ENCODE results near the gene CIROP.

The CIROP gene

DNA sequence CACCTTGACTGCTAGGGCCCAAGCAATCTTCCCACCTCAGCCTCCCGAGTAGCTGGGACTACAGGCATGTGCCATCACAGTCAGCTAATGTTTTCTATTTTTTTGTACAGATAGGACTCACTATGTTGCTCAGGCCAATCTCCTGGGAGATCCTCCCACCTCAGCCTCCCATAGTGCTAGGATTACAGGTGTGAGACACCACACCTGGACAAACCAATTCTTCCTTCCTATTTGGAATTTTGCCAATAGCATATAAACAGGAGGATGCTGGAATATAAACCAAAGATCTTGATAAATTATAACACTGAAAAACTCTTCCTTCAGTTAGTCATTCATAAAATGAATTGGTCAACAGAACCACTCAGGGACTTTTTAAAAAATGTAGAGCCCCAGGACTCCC, 18.2 kb downstream of the CIROP start:
- Histone ChIP-seq H3K9ac (ENCODE audit: low read depth, low read length) (no peak overlapping the region), H3K36me3 (ENCODE audit: insufficient read depth, low read depth, low read length) (peaks cover 99% of the 10 kb centered on the region), H3K27me3 (ENCODE audit: insufficient read depth, low read length) (no peaks in the 10 kb centered on the region)

DNA sequence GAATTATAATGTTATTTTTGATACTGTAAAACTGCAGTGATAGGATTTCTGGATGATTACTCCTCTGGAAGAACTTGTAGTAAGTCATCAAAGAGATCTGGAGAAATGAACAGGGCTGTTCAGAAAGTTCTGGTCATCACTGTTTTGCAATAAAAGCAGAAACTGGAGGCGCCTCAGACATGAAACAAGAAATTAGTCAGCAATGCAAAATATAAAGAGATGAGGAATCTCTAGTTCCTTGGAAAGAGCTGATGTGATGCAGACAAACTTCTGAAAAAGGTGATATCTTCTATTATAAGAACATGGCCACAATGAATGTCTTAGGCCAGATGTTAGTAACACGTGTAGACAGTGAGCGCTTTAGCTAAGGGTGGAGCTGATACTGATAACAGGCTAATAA, 19.3 kb downstream of the CIROP start:
- H3K36me3 ChIP-seq (ENCODE audit: insufficient read depth, low read depth, low read length): peaks cover 99% of the 10 kb centered on the region
- H3K27me3 ChIP-seq (ENCODE audit: insufficient read depth, low read length): no peaks in the 10 kb centered on the region
- no peak overlapping the region for H3K4me3 ChIP-seq (ENCODE audit: low read length)
- no peak overlapping the region for H3K27ac ChIP-seq (ENCODE audit: low read length)
- H3K4me1 ChIP-seq (ENCODE audit: insufficient read depth, low read length): no peaks in the 10 kb centered on the region
- H3K9ac ChIP-seq (ENCODE audit: low read depth, low read length): no peak overlapping the region
- H3K9me3 ChIP-seq (ENCODE audit: insufficient read depth, low read depth, low read length): no peaks in the 10 kb centered on the region

More for the DNA sequence above, 18.2 kb downstream of the CIROP start:
- Histone ChIP-seq H3K9me3 (ENCODE audit: insufficient read depth, low read depth, low read length) (no peaks in the 10 kb centered on the region), H3K27ac (ENCODE audit: low read length) (no peak overlapping the region), H3K4me1 (ENCODE audit: insufficient read depth, low read length) (no peaks in the 10 kb centered on the region), H3K4me3 (ENCODE audit: low read length) (no peak overlapping the region)

GRCh38 chr14:23080474-23080873, 24.3 kb downstream of the CIROP start:
- H3K9ac ChIP-seq (ENCODE audit: low read depth, low read length): no peak overlapping the region
- H3K9me3 ChIP-seq (ENCODE audit: insufficient read depth, low read depth, low read length): no peaks in the 10 kb centered on the region
- H3K36me3 ChIP-seq (ENCODE audit: insufficient read depth, low read depth, low read length): peaks cover 99% of the 10 kb centered on the region
- H3K27me3 ChIP-seq (ENCODE audit: insufficient read depth, low read length): no peaks in the 10 kb centered on the region
- H3K27ac ChIP-seq (ENCODE audit: low read length): no peak overlapping the region
- H3K4me3 ChIP-seq (ENCODE audit: low read length): no peak overlapping the region
- H3K4me1 ChIP-seq (ENCODE audit: insufficient read depth, low read length): no peaks in the 10 kb centered on the region; the same call in 1 of the 2 replicates

DNA sequence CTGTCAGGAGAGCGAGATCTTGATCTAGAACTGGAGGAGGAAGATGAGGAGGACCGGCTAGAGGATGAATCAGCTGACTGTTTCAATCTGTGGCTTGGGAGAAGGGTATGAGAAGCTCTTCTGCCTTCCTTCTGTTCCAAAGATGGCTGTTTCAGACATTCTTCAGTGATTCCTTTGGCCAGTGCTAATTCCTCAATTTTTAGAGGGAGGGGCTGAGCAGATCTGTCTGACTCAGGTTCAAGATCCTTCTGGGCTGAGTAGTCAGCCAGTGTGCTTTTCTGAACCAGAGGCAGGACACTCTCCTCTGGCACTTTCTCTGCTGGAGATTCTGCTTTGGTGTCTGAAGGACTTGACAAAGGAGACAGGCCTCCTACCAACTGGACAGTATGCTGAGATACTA, 25.1 kb downstream of the CIROP start:
- Histone ChIP-seq H3K9ac (ENCODE audit: low read depth, low read length) (no peak overlapping the region), H3K36me3 (ENCODE audit: insufficient read depth, low read depth, low read length) (peaks cover 99% of the 10 kb centered on the region), H3K9me3 (ENCODE audit: insufficient read depth, low read depth, low read length) (no peaks in the 10 kb centered on the region), H3K4me3 (ENCODE audit: low read length) (no peak overlapping the region), H3K27me3 (ENCODE audit: insufficient read depth, low read length) (no peaks in the 10 kb centered on the region), H3K27ac (ENCODE audit: low read length) (no peak overlapping the region), H3K4me1 (ENCODE audit: insufficient read depth, low read length) (no peaks in the 10 kb centered on the region; the same call in 1 of the 2 replicates)

DNA sequence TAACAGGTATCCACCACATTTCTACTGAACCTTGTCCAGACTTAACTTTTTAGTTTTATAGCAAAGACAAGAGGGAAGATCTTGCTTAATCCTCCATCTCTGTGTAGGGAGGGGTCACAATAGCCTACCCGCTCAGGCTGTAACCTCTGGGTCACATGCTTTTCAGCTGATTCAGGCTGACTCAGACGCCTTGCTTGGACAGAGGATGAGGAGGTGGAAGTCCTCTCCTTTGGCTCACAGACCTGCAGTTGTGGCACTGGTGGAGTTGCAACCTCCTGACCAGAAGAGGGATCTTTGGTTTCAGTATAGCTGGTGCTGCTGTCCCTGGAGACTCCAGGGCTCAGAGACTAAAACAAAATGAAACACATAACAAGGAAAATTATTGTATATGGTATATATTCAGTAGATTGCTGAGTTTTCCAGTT, 26.1 kb downstream of the CIROP start:
- no peak overlapping the region for H3K4me3 ChIP-seq (ENCODE audit: low read length)
- H3K27me3 ChIP-seq (ENCODE audit: insufficient read depth, low read length): no peaks in the 10 kb centered on the region
- H3K27ac ChIP-seq (ENCODE audit: low read length): no peak overlapping the region
- no peak overlapping the region for H3K9ac ChIP-seq (ENCODE audit: low read depth, low read length)
- no peaks in the 10 kb centered on the region; the same call in 1 of the 2 replicates for H3K4me1 ChIP-seq (ENCODE audit: insufficient read depth, low read length)
- H3K36me3 ChIP-seq (ENCODE audit: insufficient read depth, low read depth, low read length): peaks cover 99% of the 10 kb centered on the region
- no peaks in the 10 kb centered on the region for H3K9me3 ChIP-seq (ENCODE audit: insufficient read depth, low read depth, low read length)

- Histone ChIP-seq H3K36me3 (ENCODE audit: insufficient read depth, low read depth, low read length) (peaks cover 96% of the 10 kb centered on the region), H3K9ac (ENCODE audit: low read depth, low read length) (no peak overlapping the region), H3K4me3 (ENCODE audit: low read length) (no peak overlapping the region), H3K4me1 (ENCODE audit: insufficient read depth, low read length) (peaks cover 1% of the 10 kb centered on the region), H3K27me3 (ENCODE audit: insufficient read depth, low read length) (no peaks in the 10 kb centered on the region), H3K27ac (ENCODE audit: low read length) (no peak overlapping the region), H3K9me3 (ENCODE audit: insufficient read depth, low read depth, low read length) (no peaks in the 10 kb centered on the region)
These were observed 26.8 kb downstream of the CIROP start for GRCh38 chr14:23077962-23078361.

DNA sequence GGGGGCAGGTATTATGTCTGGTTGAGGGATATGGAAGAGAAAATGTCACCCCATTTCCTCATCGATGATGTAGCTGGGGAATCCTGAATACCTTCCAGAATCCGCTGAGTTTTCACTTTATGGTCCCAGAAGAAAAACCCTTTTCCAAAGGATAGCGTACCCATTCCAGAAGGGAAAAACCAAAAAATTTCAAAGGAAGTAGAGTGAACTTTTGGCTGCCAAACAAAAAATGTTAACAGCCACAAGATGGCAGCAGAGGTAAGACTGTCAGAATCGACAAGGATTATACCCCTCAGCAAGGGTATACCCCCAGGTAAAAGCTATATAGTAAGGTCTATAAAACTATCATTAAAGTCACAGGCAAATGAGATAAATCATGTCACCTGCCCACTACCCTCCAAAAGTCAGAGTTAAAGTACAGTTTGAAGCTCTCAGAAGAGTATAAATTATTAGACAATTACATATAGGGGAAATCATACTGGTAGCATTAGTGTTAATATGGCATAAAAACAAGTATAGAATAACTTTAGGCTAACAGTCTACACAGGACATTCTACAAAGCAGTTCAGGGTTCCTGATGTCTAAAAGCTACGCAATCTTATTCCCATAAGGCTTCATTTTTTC, 27.9 kb downstream of the CIROP start:
- Histone ChIP-seq H3K9ac (ENCODE audit: low read depth, low read length) (no peak overlapping the region), H3K27ac (ENCODE audit: low read length) (no peak overlapping the region), H3K36me3 (ENCODE audit: insufficient read depth, low read depth, low read length) (peaks cover 95% of the 10 kb centered on the region), H3K4me3 (ENCODE audit: low read length) (no peak overlapping the region), H3K4me1 (ENCODE audit: insufficient read depth, low read length) (peaks cover 12% of the 10 kb centered on the region), H3K9me3 (ENCODE audit: insufficient read depth, low read depth, low read length) (no peaks in the 10 kb centered on the region), H3K27me3 (ENCODE audit: insufficient read depth, low read length) (no peaks in the 10 kb centered on the region)

DNA sequence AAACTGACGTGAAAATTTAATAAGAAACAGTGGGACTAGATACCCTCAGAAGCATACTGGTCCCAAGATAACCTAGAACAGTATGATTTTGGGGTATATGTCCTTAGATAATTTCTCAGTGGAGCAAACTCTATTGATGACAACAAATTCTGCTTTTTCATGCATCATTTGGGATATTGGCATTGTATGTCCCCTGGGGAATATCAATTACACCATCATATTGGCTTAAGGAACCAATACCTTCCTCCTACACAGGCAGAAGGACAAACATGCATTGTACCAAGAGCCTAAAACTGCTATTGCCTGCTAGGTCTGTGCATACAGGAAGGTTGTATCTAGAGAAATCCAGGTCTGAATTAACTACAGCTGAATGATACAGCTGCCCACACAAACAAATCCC, 29.9 kb downstream of the CIROP start:
- Histone ChIP-seq H3K4me3 (ENCODE audit: low read length) (no peak overlapping the region), H3K9me3 (ENCODE audit: insufficient read depth, low read depth, low read length) (no peaks in the 10 kb centered on the region), H3K36me3 (ENCODE audit: insufficient read depth, low read depth, low read length) (peaks cover 75% of the 10 kb centered on the region), H3K27me3 (ENCODE audit: insufficient read depth, low read length) (no peaks in the 10 kb centered on the region), H3K9ac (ENCODE audit: low read depth, low read length) (no peak overlapping the region), H3K27ac (ENCODE audit: low read length) (no peak overlapping the region), H3K4me1 (ENCODE audit: insufficient read depth, low read length) (peaks cover 17% of the 10 kb centered on the region)

GRCh38 chr14:23071921-23072539, 32.8 kb downstream of the CIROP start:
- H3K9me3 ChIP-seq (ENCODE audit: insufficient read depth, low read depth, low read length): no peaks in the 10 kb centered on the region
- peak overlapping the region; percentile 37 for H3K27ac ChIP-seq (ENCODE audit: low read length)
- peak overlapping the region; percentile 98; the same call in 1 of the 2 replicates for H3K9ac ChIP-seq (ENCODE audit: low read depth, low read length)
- peaks cover 33% of the 10 kb centered on the region for H3K4me1 ChIP-seq (ENCODE audit: insufficient read depth, low read length)
- no peaks in the 10 kb centered on the region for H3K27me3 ChIP-seq (ENCODE audit: insufficient read depth, low read length)
- peaks cover 72% of the 10 kb centered on the region for H3K36me3 ChIP-seq (ENCODE audit: insufficient read depth, low read depth, low read length)
- H3K4me3 ChIP-seq (ENCODE audit: low read length): peak overlapping the region; percentile 88

- H3K27me3 ChIP-seq (ENCODE audit: insufficient read depth, low read length): no peaks in the 10 kb centered on the region
- H3K27ac ChIP-seq (ENCODE audit: low read length): peak overlapping the region; percentile 94
- no peaks in the 10 kb centered on the region for H3K9me3 ChIP-seq (ENCODE audit: insufficient read depth, low read depth, low read length)
- H3K4me1 ChIP-seq (ENCODE audit: insufficient read depth, low read length): peaks cover 33% of the 10 kb centered on the region
- H3K36me3 ChIP-seq (ENCODE audit: insufficient read depth, low read depth, low read length): peaks cover 72% of the 10 kb centered on the region
- peak overlapping the region; percentile 88 for H3K4me3 ChIP-seq (ENCODE audit: low read length)
- H3K9ac ChIP-seq (ENCODE audit: low read depth, low read length): peak overlapping the region; percentile 98
These were observed 33.4 kb downstream of the CIROP start for GRCh38 chr14:23071244-23071920.

DNA sequence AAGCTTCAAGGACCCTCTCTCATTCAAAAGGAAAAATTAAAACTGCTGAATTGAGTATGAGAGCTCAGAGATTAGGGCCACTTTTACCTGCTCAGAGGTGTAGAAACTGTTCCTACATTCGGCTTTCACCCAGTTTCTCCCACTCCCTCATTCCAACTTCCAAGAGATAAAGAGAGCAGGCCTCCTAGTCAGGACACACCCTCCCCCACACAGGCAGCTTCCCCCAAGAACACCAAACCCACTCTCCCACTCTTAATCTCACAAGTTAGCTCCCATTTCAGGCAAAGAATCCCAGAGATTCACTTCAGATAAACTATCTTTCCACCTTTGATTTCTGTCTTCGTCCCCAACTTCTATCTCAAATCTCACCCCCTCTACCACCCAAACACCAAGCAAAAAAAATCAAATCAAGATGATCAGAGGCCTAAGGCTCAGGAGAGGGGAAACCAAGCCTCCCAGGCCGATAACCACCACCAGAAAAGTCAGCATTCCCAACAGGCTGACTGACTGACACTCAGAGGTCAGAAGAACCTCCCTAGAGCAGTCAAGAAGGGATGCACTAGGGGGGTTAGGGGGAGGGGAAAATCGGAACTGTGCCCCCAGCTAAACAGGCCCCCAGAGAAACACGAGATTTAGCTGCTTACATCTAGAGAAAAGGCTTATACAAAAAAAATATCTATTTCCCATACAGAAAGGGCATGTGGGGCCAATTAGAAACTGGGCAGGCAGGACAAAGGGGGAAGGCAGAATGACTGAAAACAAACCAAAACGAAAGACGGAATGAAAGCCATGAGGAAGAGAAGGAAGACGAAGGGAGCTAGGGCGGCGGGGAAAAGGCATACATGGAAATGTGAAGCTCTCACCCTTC, 34.3 kb downstream of the CIROP start:
- H3K36me3 ChIP-seq (ENCODE audit: insufficient read depth, low read depth, low read length): peaks cover 72% of the 10 kb centered on the region
- peak overlapping the region; percentile 98 for H3K9ac ChIP-seq (ENCODE audit: low read depth, low read length)
- peak overlapping the region; percentile 94 for H3K27ac ChIP-seq (ENCODE audit: low read length)
- peaks cover 33% of the 10 kb centered on the region for H3K4me1 ChIP-seq (ENCODE audit: insufficient read depth, low read length)
- H3K4me3 ChIP-seq (ENCODE audit: low read length): peak overlapping the region; percentile 88
- no peaks in the 10 kb centered on the region for H3K9me3 ChIP-seq (ENCODE audit: insufficient read depth, low read depth, low read length)
- no peaks in the 10 kb centered on the region for H3K27me3 ChIP-seq (ENCODE audit: insufficient read depth, low read length)

Measured in iPS-20b (cell line).